ENCODE results near the gene CPTP.
"Not testable (repeated sequence)": the region's sequence is repeated elsewhere in the genome, so short reads cannot be mapped to it uniquely, and the experiment has no call there.

The CPTP gene

GRCh38 chr1:1307261-1307922, 17.2 kb upstream of the CPTP start:
- no peak for DNase-seq

- peak; percentile 83 for DNase-seq
These were observed 16.5 kb upstream of the CPTP start, which contains the start of the genes ACAP3 and PUSL1 for GRCh38 chr1:1307923-1308755. Gene ACAP3, minus strand, starts transcription at chr1:1307930. Its CDS starts 115 bp downstream, at chr1:1307815. Gene PUSL1, plus strand, starts transcription at chr1:1308597. Its CDS starts 47 bp downstream, at chr1:1308644.

- DNase-seq = no peak
These were observed 15.8 kb upstream of the CPTP start for GRCh38 chr1:1308756-1309250.

- peak; percentile 20 for DNase-seq
These were observed 15.1 kb upstream of the CPTP start for GRCh38 chr1:1309251-1310108.

GRCh38 chr1:1310109-1310385, 14.6 kb upstream of the CPTP start:
- no peak for DNase-seq

GRCh38 chr1:1310476-1311053, 14.0 kb upstream of the CPTP start:
- DNase-seq = no peak

- no peak for DNase-seq
These were observed 13.2 kb upstream of the CPTP start for GRCh38 chr1:1311107-1312104.

GRCh38 chr1:1312450-1313314, 11.9 kb upstream of the CPTP start:
- DNase-seq = no peak

- DNase-seq = no peak
These were observed 10.9 kb upstream of the CPTP start for GRCh38 chr1:1313500-1314236.

GRCh38 chr1:1314237-1314586, 10.4 kb upstream of the CPTP start:
- DNase-seq = no peak

GRCh38 chr1:1314678-1315335, 9.8 kb upstream of the CPTP start:
- DNase-seq = no peak

GRCh38 chr1:1315435-1315954, 9.1 kb upstream of the CPTP start:
- no peak for DNase-seq

GRCh38 chr1:1316199-1316598, 8.4 kb upstream of the CPTP start:
- not testable (repeated sequence) for DNase-seq

GRCh38 chr1:1317420-1317819, 7.2 kb upstream of the CPTP start:
- DNase-seq = no peak

GRCh38 chr1:1318131-1318652, 6.4 kb upstream of the CPTP start:
- peak; percentile 48 for DNase-seq

- no peak for DNase-seq
These were observed 5.6 kb upstream of the CPTP start for GRCh38 chr1:1318777-1319645.

- DNase-seq = no peak
These were observed 5.0 kb upstream of the CPTP start for GRCh38 chr1:1319646-1319941.
